Measurements from ENCODE around the gene SLC51A. TPM values are rescaled to one million over a fixed set of nuclear protein-coding genes. Genes with fewer than 3 reads are reported as not detected.

SLC51A gene
- total RNA-seq, 4 donors from 2014 or later = not detected

DNA sequence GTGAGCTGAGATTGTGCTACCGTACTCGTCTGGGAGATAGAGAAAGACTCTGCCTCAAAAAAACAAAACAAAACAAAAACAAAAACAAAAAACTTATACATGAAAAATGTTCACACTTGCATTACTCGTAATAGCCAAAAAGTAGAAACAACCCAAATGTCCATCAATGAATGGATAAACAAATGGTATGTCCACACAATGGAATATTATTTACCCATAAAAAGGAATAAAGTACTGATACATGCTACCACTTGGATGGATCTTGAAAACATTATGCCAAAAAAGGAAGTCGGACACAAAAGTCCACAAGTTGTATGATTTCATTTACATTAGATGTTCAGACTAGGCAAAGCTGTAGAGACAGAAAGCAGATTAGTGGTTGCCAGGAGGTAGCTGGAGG lies 44.5 kb downstream of the SLC51A start:
- intact Hi-C loops (cut with DNase I; ENCODE audit: low total_unique reads) = no loop called here
- DNase-seq (ENCODE audit: low spot score in 2 of 2) = no peak
- whole genome bisulfite sequencing, 2 donors = 98 to 99% methylated on average over 4 of the region's 4 CpGs
- H3K4me3 ChIP-seq (ENCODE audit: low read depth, poor library complexity, severe bottlenecking) = no peak overlapping the region
- TF ChIP-seq, protein P1, sequence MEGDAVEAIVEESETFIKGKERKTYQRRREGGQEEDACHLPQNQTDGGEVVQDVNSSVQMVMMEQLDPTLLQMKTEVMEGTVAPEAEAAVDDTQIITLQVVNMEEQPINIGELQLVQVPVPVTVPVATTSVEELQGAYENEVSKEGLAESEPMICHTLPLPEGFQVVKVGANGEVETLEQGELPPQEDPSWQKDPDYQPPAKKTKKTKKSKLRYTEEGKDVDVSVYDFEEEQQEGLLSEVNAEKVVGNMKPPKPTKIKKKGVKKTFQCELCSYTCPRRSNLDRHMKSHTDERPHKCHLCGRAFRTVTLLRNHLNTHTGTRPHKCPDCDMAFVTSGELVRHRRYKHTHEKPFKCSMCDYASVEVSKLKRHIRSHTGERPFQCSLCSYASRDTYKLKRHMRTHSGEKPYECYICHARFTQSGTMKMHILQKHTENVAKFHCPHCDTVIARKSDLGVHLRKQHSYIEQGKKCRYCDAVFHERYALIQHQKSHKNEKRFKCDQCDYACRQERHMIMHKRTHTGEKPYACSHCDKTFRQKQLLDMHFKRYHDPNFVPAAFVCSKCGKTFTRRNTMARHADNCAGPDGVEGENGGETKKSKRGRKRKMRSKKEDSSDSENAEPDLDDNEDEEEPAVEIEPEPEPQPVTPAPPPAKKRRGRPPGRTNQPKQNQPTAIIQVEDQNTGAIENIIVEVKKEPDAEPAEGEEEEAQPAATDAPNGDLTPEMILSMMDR (IDR thresholded peaks at IDR 0.05) = no peak
- no peak for TF ChIP-seq POLR2A (IDR thresholded peaks at IDR 0.05)

DNA sequence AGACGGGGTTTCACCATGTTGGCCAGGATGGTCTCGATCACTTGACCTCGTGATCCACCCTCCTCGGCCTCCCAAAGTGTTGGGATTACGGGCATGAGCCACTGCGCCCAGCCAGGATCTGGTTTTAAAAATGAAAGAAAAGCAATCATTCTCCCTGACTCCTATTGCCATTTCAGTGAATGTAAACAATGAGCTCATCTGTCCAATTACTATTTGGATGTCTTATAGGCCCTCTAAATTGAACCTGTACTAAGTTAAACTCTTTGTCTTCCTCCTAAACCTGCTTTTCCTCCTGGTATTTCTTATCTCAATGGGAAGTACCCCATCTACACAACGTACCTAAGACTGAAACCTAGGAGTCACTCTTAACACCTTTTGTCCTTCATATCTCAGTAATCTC lies 47.5 kb downstream of the SLC51A start:
- 96 to 98% methylated on average over 7 of the region's 7 CpGs for WGBS, 2 donors
- H3K4me3 ChIP-seq (ENCODE audit: low read depth, poor library complexity, severe bottlenecking) = no peak overlapping the region
- no peak for DNase-seq (ENCODE audit: low spot score in 2 of 2)
- no peak for TF ChIP-seq POLR2A (IDR thresholded peaks at IDR 0.05)
- TF ChIP-seq, protein P1 (IDR thresholded peaks at IDR 0.05) = no peak
- intact Hi-C loops (cut with DNase I; ENCODE audit: low total_unique reads) = no loop called here

DNA sequence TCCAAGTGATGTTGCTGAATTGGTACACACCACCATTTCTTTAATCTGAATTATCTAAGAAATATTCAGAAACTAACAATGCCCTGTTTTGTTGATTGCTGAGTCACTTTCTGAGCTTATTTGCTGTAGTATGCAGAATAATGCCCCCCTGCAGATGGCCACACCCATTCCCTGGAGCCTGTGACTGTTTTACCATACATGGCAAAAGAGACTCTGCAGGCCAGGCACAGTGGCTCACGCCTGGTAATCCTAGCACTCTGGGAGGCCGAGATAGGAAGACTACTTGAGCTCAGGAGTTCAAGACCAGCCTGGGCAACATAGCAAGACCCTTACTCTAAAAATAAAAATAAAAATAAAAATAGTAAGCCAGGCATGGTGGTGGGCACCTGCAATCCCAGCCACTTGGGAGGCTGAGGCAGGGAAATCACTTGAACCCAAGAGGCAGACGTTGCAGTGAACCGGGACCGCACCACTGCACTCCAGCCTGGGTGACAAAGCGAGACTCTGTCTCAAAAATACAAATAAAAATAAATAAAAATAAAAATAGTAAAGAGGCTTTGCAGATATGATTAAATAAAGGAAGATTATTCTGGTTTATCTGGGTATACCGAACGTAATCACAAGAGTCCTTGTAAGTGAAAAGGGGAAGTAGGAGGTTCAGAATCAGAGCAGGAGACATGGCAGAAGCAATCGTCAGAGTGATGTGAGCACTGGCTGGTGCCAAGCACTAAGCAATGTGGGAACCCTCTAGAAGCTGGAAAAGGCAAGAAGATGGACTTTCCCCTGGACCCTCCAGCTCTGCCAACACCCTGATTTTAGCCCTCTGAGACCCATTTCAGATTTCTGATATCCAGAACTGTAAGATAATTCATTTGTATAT lies 52.2 kb downstream of the SLC51A start:
- intact Hi-C loops (cut with DNase I; ENCODE audit: low total_unique reads) = no loop called here
- peak in 1 of 2 donors; percentile 38 for DNase-seq (ENCODE audit: low spot score in 2 of 2)
- WGBS, 2 donors = 58 to 72% methylated on average over 9 of the region's 9 CpGs
- no peak overlapping the region for H3K4me3 ChIP-seq (ENCODE audit: low read depth, poor library complexity, severe bottlenecking)
- no peak for TF ChIP-seq POLR2A (IDR thresholded peaks at IDR 0.05)

DNA sequence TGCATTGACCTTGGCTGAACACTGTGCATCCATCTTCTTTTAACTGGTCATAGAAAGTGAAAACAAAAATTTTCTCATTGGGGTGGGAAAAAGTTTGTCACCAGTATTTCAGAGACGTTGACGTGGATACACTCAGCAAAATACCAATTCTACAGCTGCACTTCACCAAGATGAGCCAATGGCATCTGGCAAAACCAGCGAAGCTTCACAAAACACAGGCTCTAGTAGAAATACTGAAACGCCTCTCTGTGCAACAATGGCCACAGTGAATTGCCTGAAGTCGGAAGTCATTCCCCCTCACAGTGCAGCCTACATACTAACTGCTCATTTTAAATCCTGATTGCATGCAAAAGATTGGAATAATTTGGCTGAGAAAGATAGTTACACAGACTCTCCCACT lies 54.2 kb downstream of the SLC51A start:
- WGBS, 2 donors = 94 to 97% methylated on average over 5 of the region's 5 CpGs
- TF ChIP-seq, protein P1 (IDR thresholded peaks at IDR 0.05) = no peak
- TF ChIP-seq POLR2A (IDR thresholded peaks at IDR 0.05) = no peak
- intact Hi-C loops (cut with DNase I; ENCODE audit: low total_unique reads) = loop anchor here (10.0 kb wide), 1 partner anchor 244 kb away; the partner anchor contains the start of gene SMCO1
- H3K4me3 ChIP-seq (ENCODE audit: low read depth, poor library complexity, severe bottlenecking) = no peak overlapping the region
- DNase-seq (ENCODE audit: low spot score in 2 of 2) = no peak

- intact Hi-C loops (cut with DNase I; ENCODE audit: low total_unique reads) = loop anchor here (10.0 kb wide), 1 partner anchor 242 kb away; the partner anchor contains the start of gene SMCO1
- no peak for TF ChIP-seq POLR2A (IDR thresholded peaks at IDR 0.05)
- TF ChIP-seq, protein P1 (IDR thresholded peaks at IDR 0.05) = no peak
- 95 to 99% methylated on average over 12 to 14 of the region's 14 CpGs for WGBS, 2 donors
- no peak for DNase-seq (ENCODE audit: low spot score in 2 of 2)
- H3K4me3 ChIP-seq (ENCODE audit: low read depth, poor library complexity, severe bottlenecking) = no peak overlapping the region
Observed at GRCh38 chr3:196272826-196273225, 56.5 kb downstream of the SLC51A start.

GRCh38 chr3:196273655-196274054 lies 57.3 kb downstream of the SLC51A start:
- H3K4me3 ChIP-seq (ENCODE audit: low read depth, poor library complexity, severe bottlenecking) = no peak overlapping the region
- DNase-seq (ENCODE audit: low spot score in 2 of 2) = no peak
- 93 to 98% methylated on average over 8 to 12 of the region's 12 CpGs for WGBS, 2 donors
- intact Hi-C loops (cut with DNase I; ENCODE audit: low total_unique reads) = loop anchor here (10.0 kb wide), 1 partner anchor 241 kb away; the partner anchor contains the start of gene SMCO1
- TF ChIP-seq, protein P1 (IDR thresholded peaks at IDR 0.05) = no peak
- no peak for TF ChIP-seq POLR2A (IDR thresholded peaks at IDR 0.05)
